ENCODE measurements around the gene PRKD1.

Gene PRKD1

DNA sequence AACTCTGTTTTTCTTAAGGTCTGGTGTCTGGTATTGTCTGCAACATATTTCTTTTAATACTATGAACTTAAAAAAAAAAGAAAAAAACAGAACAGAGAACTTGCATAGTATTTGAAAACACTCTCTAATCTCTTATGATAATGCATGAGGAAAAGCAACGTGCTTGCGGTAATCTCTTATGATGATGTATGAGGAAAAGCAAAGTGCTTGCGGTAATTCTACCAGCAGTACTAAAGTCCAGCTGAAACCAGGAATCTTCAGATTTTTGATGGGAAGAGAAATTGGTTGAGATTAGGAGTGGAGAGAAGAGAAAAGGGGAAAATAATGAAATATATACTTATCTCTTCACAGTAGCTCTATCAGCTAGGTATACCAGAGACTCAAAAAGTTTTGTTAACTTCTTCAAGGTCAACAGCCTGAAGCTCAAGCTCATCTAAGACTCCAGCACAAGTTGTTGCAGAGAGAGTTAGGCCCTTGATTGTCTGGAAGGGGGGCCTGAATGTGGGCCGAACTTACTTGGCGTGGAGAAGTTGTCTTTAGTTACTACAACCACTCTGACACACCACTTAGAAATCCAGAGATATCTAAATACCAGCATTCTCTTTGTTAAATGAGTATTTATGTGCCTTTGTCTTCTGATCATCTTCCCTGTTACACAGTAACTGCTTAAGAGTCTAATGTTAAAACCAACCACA lies 240.4 kb downstream of the PRKD1 start:
- Histone ChIP-seq H3K27me3 (ENCODE audit: control insufficient read depth, insufficient read depth, low read length) (no peaks in the 10 kb centered on the region), H3K4me1 (ENCODE audit: control insufficient read depth, insufficient read depth, low read length) (no peaks in the 10 kb centered on the region), H3K4me3 (ENCODE audit: low read depth, low read length) (no peak overlapping the region), H3K9ac (ENCODE audit: low read depth, low read length) (no peak overlapping the region), H3K9me3 (ENCODE audit: control insufficient read depth, insufficient read depth, low read length) (no peaks in the 10 kb centered on the region), H3K36me3 (ENCODE audit: control insufficient read depth, insufficient read depth, low read length) (no peaks in the 10 kb centered on the region)

GRCh38 chr14:29684926-29685325 lies 242.7 kb downstream of the PRKD1 start:
- Histone ChIP-seq H3K9ac (ENCODE audit: low read depth, low read length) (no peak overlapping the region), H3K36me3 (ENCODE audit: control insufficient read depth, insufficient read depth, low read length) (no peaks in the 10 kb centered on the region), H3K4me1 (ENCODE audit: control insufficient read depth, insufficient read depth, low read length) (no peaks in the 10 kb centered on the region), H3K9me3 (ENCODE audit: control insufficient read depth, insufficient read depth, low read length) (no peaks in the 10 kb centered on the region), H3K27me3 (ENCODE audit: control insufficient read depth, insufficient read depth, low read length) (no peaks in the 10 kb centered on the region), H3K4me3 (ENCODE audit: low read depth, low read length) (no peak overlapping the region)

DNA sequence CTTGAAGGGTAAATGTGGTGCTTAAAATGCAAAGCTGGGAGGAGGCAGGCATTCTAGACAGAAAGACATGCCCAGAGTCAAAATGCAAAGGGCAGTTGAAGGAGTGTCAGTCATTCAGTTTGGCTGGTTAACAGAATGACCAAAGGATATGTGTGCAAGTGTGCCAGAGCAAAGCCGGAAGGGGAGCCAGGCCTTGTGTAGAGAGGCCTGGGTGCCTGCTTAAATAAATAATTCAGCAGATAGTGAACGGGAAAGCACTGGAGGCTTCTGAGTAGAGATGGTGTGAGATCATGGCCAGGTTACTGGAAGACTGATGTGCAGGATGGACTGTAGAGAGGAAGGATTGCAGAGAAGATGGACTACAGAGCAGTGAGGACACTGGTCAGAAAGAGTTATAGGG lies 244.9 kb downstream of the PRKD1 start:
- H3K27me3 ChIP-seq (ENCODE audit: control insufficient read depth, insufficient read depth, low read length), result no peaks in the 10 kb centered on the region
- H3K36me3 ChIP-seq (ENCODE audit: control insufficient read depth, insufficient read depth, low read length), result no peaks in the 10 kb centered on the region
- no peaks in the 10 kb centered on the region for H3K4me1 ChIP-seq (ENCODE audit: control insufficient read depth, insufficient read depth, low read length)
- no peak overlapping the region for H3K9ac ChIP-seq (ENCODE audit: low read depth, low read length)
- no peak overlapping the region for H3K4me3 ChIP-seq (ENCODE audit: low read depth, low read length)
- H3K9me3 ChIP-seq (ENCODE audit: control insufficient read depth, insufficient read depth, low read length), result no peaks in the 10 kb centered on the region

DNA sequence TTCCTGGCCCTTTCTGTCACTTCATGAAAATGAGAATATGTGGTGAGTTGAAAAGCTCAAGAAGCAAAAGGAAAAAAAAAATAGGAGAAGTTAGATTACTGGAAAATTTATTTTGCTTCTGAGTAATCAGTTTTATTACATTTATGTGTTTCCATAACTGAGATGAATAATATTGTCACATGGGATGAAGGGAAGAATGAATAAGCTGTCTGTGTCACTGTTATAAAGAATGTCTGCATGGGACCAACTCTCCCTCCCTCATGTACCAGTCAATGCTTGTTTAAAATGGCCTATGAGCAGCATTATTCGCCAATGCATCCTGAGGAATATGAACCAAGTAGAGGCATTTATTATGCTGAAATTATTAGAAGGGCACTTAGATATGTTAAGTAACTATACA lies 246.3 kb downstream of the PRKD1 start:
- Histone ChIP-seq H3K4me1 (ENCODE audit: control insufficient read depth, insufficient read depth, low read length) (no peaks in the 10 kb centered on the region), H3K9ac (ENCODE audit: low read depth, low read length) (no peak overlapping the region), H3K4me3 (ENCODE audit: low read depth, low read length) (no peak overlapping the region), H3K9me3 (ENCODE audit: control insufficient read depth, insufficient read depth, low read length) (no peaks in the 10 kb centered on the region), H3K27me3 (ENCODE audit: control insufficient read depth, insufficient read depth, low read length) (no peaks in the 10 kb centered on the region), H3K36me3 (ENCODE audit: control insufficient read depth, insufficient read depth, low read length) (no peaks in the 10 kb centered on the region)

- H3K36me3 ChIP-seq (ENCODE audit: control insufficient read depth, insufficient read depth, low read length), result no peaks in the 10 kb centered on the region
- H3K4me3 ChIP-seq (ENCODE audit: low read depth, low read length), result no peak overlapping the region
- H3K27me3 ChIP-seq (ENCODE audit: control insufficient read depth, insufficient read depth, low read length), result no peaks in the 10 kb centered on the region
- H3K4me1 ChIP-seq (ENCODE audit: control insufficient read depth, insufficient read depth, low read length), result peaks cover 5% of the 10 kb centered on the region
- no peaks in the 10 kb centered on the region for H3K9me3 ChIP-seq (ENCODE audit: control insufficient read depth, insufficient read depth, low read length)
- no peak overlapping the region for H3K9ac ChIP-seq (ENCODE audit: low read depth, low read length)
Measured at GRCh38 chr14:29674566-29675285, 252.9 kb downstream of the PRKD1 start.

DNA sequence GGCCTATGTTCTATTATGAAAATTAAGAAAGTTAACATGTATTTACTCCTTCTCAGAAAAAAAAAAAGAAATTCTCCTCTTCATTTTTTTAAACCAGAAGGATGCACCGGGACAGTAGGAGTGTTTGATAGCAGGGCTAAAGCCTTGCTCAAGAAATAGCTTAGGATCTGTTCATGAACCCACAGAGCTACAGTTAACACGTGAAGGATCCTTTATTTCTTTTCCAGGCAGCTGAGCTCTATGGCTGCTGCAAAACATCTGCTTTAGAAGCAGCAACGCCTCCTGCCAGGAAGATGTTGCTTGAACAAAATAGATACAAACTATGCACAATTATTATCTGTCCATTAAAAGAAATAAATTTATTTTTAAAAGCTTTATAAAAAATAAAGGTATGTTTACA lies 254.8 kb downstream of the PRKD1 start:
- Histone ChIP-seq H3K27me3 (ENCODE audit: control insufficient read depth, insufficient read depth, low read length) (no peaks in the 10 kb centered on the region), H3K36me3 (ENCODE audit: control insufficient read depth, insufficient read depth, low read length) (no peaks in the 10 kb centered on the region), H3K4me1 (ENCODE audit: control insufficient read depth, insufficient read depth, low read length) (peaks cover 5% of the 10 kb centered on the region), H3K4me3 (ENCODE audit: low read depth, low read length) (no peak overlapping the region), H3K9ac (ENCODE audit: low read depth, low read length) (no peak overlapping the region), H3K9me3 (ENCODE audit: control insufficient read depth, insufficient read depth, low read length) (no peaks in the 10 kb centered on the region)

- H3K36me3 ChIP-seq (ENCODE audit: control insufficient read depth, insufficient read depth, low read length), result no peaks in the 10 kb centered on the region
- no peak overlapping the region for H3K9ac ChIP-seq (ENCODE audit: low read depth, low read length)
- H3K4me3 ChIP-seq (ENCODE audit: low read depth, low read length), result no peak overlapping the region
- peaks cover 5% of the 10 kb centered on the region for H3K4me1 ChIP-seq (ENCODE audit: control insufficient read depth, insufficient read depth, low read length)
- no peaks in the 10 kb centered on the region for H3K9me3 ChIP-seq (ENCODE audit: control insufficient read depth, insufficient read depth, low read length)
- H3K27me3 ChIP-seq (ENCODE audit: control insufficient read depth, insufficient read depth, low read length), result no peaks in the 10 kb centered on the region
Measured at GRCh38 chr14:29671034-29671433, 256.6 kb downstream of the PRKD1 start.

DNA sequence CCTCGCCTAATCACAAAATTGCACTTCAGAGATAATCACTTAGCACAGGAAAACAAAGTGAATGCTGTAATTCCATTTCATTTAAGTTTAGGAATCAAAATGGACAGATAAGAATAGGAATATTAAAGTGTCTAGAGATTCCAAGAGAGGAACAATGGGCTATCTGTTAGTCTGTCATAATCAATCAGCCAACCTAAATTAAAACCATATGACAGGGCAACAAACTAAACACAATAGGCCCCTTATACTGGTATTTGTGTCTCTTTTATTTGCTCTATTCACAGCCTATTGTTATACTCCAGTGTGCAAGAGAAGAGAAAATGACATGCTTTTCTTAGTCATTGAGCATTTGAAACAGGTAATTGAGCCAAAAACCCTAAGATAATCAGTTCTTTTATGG lies 259.4 kb downstream of the PRKD1 start:
- Histone ChIP-seq H3K9me3 (ENCODE audit: control insufficient read depth, insufficient read depth, low read length) (no peaks in the 10 kb centered on the region), H3K27me3 (ENCODE audit: control insufficient read depth, insufficient read depth, low read length) (no peaks in the 10 kb centered on the region), H3K4me3 (ENCODE audit: low read depth, low read length) (no peak overlapping the region), H3K4me1 (ENCODE audit: control insufficient read depth, insufficient read depth, low read length) (no peaks in the 10 kb centered on the region), H3K36me3 (ENCODE audit: control insufficient read depth, insufficient read depth, low read length) (no peaks in the 10 kb centered on the region), H3K9ac (ENCODE audit: low read depth, low read length) (no peak overlapping the region)

DNA sequence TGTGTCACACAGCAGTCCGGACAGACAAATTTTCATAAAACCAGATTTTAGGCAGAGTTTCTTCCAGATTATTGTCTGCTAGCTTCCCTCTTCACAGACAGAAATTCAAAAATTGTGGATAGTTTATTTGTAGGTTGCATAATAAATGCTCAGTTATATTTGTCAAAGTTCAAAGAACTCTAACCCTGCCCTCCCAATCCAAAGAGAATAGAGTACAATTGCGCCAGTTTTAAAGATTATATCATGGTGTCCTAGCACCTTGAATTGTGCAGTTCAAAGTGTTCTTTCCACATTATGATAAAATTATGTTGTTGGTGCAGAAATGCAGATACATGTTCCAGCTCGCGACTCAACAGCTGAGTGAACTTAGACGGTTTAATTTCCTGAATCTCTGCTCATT lies 263.1 kb downstream of the PRKD1 start:
- H3K36me3 ChIP-seq (ENCODE audit: control insufficient read depth, insufficient read depth, low read length), result no peaks in the 10 kb centered on the region
- no peak overlapping the region for H3K4me3 ChIP-seq (ENCODE audit: low read depth, low read length)
- no peaks in the 10 kb centered on the region for H3K27me3 ChIP-seq (ENCODE audit: control insufficient read depth, insufficient read depth, low read length)
- no peak overlapping the region for H3K9ac ChIP-seq (ENCODE audit: low read depth, low read length)
- no peaks in the 10 kb centered on the region for H3K9me3 ChIP-seq (ENCODE audit: control insufficient read depth, insufficient read depth, low read length)
- H3K4me1 ChIP-seq (ENCODE audit: control insufficient read depth, insufficient read depth, low read length), result no peaks in the 10 kb centered on the region

DNA sequence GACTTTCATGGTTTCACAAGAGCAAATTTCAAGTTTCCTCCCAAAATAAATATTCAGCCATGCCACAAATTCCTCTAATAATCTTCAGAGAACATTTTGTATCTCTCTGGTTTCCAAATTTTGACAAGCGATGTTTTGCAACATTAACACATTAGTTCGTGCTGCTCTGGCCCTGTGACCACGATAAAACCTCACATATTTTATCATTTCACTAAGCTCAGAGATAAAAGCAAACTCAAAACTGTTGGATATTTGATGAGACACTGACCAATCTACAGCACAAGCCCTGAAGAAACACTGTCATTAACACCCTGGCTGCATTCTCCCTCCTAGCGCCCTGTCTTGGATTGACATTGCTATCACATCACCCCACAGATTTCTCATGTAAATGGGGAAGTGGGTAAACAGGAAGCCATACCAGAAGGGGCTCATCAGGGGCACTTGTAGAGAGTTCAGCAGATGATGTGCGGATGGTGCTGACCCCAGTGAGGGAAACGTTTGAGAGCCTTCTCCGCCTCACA lies 264.3 kb downstream of the PRKD1 start:
- Histone ChIP-seq H3K36me3 (ENCODE audit: control insufficient read depth, insufficient read depth, low read length) (no peaks in the 10 kb centered on the region), H3K4me1 (ENCODE audit: control insufficient read depth, insufficient read depth, low read length) (no peaks in the 10 kb centered on the region), H3K27me3 (ENCODE audit: control insufficient read depth, insufficient read depth, low read length) (no peaks in the 10 kb centered on the region), H3K9ac (ENCODE audit: low read depth, low read length) (no peak overlapping the region), H3K9me3 (ENCODE audit: control insufficient read depth, insufficient read depth, low read length) (no peaks in the 10 kb centered on the region), H3K4me3 (ENCODE audit: low read depth, low read length) (no peak overlapping the region)

GRCh38 chr14:29654901-29655550 lies 272.6 kb downstream of the PRKD1 start:
- Histone ChIP-seq H3K36me3 (ENCODE audit: control insufficient read depth, insufficient read depth, low read length) (no peaks in the 10 kb centered on the region), H3K4me1 (ENCODE audit: control insufficient read depth, insufficient read depth, low read length) (no peaks in the 10 kb centered on the region)

DNA sequence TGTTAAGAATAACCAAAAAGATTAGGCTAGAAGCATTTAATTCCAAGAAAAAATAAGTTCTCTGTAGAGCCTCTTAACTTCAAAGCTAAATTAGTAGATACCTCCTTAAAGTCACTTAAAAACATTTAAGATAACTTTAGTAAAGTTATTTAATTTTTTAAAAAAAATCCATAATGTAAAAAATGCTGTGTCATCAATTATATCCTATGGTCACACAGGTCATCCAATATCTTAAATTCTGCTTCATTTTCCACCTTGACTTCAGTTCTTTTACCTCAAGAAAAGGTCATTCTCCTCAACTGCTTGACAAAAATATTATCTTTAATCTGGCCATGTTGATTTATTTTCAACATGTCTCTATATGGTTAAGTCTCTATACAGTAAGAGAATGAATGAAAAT lies 274.3 kb downstream of the PRKD1 start:
- no peak overlapping the region for H3K4me3 ChIP-seq (ENCODE audit: low read depth, low read length)
- H3K9ac ChIP-seq (ENCODE audit: low read depth, low read length), result no peak overlapping the region
- no peaks in the 10 kb centered on the region for H3K9me3 ChIP-seq (ENCODE audit: control insufficient read depth, insufficient read depth, low read length)
- no peaks in the 10 kb centered on the region for H3K36me3 ChIP-seq (ENCODE audit: control insufficient read depth, insufficient read depth, low read length)
- no peaks in the 10 kb centered on the region for H3K4me1 ChIP-seq (ENCODE audit: control insufficient read depth, insufficient read depth, low read length)
- no peaks in the 10 kb centered on the region for H3K27me3 ChIP-seq (ENCODE audit: control insufficient read depth, insufficient read depth, low read length)

More at GRCh38 chr14:29654901-29655550, 272.6 kb downstream of the PRKD1 start:
- no peaks in the 10 kb centered on the region for H3K9me3 ChIP-seq (ENCODE audit: control insufficient read depth, insufficient read depth, low read length)
- H3K4me3 ChIP-seq (ENCODE audit: low read depth, low read length), result no peak overlapping the region
- no peaks in the 10 kb centered on the region for H3K27me3 ChIP-seq (ENCODE audit: control insufficient read depth, insufficient read depth, low read length)
- no peak overlapping the region for H3K9ac ChIP-seq (ENCODE audit: low read depth, low read length)
